Kidney tubule cell (primary cell): ENCODE data around the gene NRROS.
"Not testable (repeated sequence)": the region's sequence is repeated elsewhere in the genome, so short reads cannot be mapped to it uniquely, and the experiment has no call there.

ENCODE experiments used
- DNase-seq: peaks from one replicate; pipeline ENCODE4 v3.0.0-alpha.2; 2018; ENCODE audit warnings: low spot score

The NRROS gene

GRCh38 chr3:196624907-196625306 is 14.6 kb upstream of the NRROS start:
- no peak for DNase-seq

DNA sequence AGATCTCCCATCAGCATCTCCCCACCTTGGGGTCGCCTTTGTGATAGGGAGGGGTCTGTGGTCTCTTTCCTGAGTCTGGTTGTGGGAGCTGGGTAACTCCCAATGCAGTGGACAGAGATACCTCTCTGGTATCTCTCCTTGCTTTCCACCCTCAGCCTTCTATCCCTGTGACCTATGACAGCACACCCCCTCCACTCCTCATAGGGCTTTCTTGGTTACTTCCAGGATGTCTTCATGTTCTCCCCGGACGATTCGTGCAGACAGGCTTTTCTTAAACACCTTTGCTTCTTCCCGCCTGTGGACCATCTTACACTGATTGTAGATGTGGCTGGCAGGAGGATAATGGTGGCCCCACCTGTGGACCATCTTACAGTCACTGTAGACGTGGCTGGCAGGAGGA is 14.2 kb upstream of the NRROS start:
- no peak for DNase-seq

GRCh38 chr3:196627918-196628231 is 11.6 kb upstream of the NRROS start:
- no peak for DNase-seq

DNA sequence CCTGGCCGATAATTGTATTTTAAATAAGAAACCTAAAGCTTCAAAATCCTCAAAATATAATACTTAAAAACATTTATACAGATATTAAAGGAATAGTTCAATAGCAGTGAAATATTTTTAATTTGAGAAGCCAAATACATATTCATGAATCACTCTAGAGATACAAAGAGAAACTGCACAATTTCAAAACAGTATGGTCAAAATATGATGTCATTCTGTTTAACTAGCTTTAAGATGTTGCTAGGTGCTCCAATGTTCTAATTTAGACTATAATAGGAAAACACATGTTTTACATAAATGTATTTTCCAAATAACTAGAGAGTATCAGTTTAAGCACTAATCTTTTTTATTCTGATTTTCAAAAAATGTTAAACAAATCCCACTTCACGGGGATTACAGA is 10.3 kb upstream of the NRROS start:
- no peak for DNase-seq

- DNase-seq = no peak
Measured at GRCh38 chr3:196631682-196632045, 7.8 kb upstream of the NRROS start.

GRCh38 chr3:196632046-196632751 is 7.3 kb upstream of the NRROS start:
- DNase-seq = peak; percentile 80

- no peak for DNase-seq
Measured at GRCh38 chr3:196633555-196634151, 5.8 kb upstream of the NRROS start.

GRCh38 chr3:196634224-196634623 is 5.3 kb upstream of the NRROS start:
- DNase-seq = no peak

DNA sequence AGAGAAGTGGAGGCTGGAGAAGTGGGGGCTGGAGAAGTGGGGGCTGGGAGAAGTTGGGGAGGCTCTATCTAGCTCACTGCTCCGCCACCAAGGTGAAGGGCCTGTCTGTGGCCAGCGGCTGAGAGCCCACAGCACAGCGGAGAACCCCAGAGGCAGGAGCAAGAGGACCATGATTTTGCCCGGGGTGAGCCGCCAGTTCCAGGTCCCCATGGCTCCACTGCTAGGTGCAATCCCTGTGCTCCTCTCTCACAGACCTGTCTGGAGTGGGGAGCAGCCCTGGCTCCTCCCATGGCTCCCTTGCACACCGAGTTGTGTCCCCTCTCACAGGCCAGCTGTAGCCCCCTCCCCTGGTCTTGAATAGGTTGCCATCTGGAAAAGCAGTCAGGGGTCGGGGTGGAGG is 4.7 kb upstream of the NRROS start:
- no peak for DNase-seq

- no peak for DNase-seq
Measured at GRCh38 chr3:196636369-196637349, 2.8 kb upstream of the NRROS start.

GRCh38 chr3:196637941-196638340 is 1.6 kb upstream of the NRROS start:
- DNase-seq = not testable (repeated sequence)

- no peak for DNase-seq
Measured at GRCh38 chr3:196638861-196639482, 522 bp upstream of the NRROS start.

GRCh38 chr3:196640297-196641018 is 964 bp downstream of the NRROS start:
- DNase-seq = no peak

- peak; percentile 45 for DNase-seq
Measured at GRCh38 chr3:196641333-196642054, 2.0 kb downstream of the NRROS start.

DNA sequence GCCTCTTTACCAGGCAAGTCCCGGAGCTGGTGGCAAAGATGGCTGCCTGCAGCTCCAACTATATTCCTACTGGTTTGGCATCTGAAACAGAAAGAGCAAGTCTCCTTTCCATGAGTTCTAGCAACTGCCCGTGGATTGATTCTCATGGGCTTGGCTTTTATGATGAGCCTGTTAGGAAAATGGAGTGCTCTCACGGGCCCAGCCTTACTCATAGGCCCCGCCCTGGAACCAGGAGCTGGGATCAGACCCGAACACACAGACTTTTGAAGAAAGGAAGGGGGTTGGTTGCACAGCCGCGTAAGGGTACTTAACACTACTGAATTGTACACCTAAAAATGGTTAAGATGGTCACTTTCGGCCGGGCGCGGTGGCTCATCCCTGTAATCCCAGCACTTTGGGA is 2.9 kb downstream of the NRROS start:
- DNase-seq = no peak

DNA sequence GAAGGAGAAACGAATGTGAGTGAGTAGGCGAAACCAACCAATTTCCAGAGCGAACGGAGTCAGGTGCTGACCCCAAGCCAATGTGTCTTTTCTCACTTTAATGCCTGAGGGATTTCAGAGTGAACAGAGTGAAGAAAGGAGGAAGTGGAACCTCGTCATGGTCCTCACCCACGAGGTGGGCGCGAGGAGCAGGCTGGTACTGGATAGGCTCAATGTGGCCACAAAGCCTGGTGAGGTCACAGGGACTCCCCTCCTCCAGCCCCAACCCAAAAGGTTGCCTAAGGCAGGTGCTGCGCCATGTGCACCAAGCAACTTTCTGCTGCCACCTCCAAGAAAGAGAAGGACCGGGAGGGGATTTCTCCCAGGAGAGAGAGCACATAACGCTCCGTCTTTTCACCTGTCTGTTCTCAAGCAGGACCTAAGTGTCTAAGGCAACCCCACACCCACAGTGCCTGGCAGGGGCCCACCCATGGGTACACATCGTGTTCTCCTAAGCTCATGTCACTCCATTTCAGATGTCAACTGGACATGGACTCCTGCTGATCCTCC is 3.8 kb downstream of the NRROS start:
- DNase-seq = no peak

DNA sequence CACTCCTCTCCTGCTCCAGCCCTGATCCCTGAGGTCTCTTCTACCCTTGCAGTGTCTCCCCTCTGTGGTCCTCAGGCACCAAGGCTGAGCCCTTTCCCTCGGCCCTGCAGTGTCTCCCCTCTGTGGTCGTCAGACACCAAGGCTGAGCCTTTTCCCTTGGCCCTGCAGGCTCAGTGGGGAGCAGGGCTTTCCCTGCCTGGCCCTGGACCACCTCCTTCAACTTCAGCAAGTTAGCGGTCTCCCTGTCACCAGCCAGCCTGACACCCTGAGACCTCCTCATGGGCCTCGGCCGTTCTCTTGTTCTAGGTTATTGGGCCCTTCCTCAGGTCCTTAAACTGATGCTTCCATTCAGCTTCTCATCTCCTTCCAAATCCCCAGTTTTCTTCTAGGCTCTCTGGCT is 4.3 kb downstream of the NRROS start:
- no peak for DNase-seq

GRCh38 chr3:196645096-196645495 is 5.6 kb downstream of the NRROS start:
- no peak for DNase-seq

DNA sequence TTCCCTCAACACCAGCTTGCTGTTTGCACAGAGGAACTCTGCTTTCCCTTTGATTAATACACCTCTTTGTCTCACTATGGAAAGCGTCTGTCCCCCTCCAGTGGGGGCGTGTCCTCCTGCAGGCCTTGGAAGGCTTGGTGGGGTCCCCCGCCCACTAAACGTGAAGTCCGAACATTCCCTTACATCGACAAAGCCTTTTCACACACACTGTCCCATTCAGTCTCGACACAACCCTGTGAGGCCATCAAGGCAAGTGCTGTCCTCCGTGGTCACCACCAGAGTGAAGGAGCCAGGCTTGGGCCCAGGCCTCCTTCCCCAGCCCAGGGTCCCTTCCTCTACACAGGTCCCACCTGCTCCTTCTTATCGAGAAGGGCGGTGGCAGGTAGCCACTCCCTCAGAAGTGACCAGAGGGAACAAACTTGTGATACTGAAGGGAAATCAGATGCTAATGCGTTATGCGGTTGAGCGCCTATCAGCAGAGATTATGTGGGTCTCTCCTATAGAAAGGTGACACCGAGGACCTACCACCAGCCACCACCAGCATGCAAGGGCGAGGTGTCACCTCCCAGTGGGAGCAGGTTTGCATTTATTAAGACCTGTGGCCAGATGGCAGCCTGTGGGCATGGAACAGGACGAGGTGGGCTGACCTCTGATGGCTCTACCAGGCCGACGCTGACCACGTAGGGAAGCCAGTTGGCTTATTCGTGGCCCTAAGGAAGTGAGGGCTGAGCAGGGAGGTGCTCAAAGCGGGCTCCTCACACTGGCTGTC is 6.6 kb downstream of the NRROS start:
- DNase-seq = no peak

- no peak for DNase-seq
Measured at GRCh38 chr3:196646666-196647216, 7.2 kb downstream of the NRROS start.
